Body of pancreas (tissue), 4 donors: ENCODE measurements around the gene FKBP10.

Experiments used
- CTCF ChIP-seq, 7 experiments: fragments of 450-650 bp in 4 of 7; fragments of 200-600 bp in 3 of 7; sonication (generic) in 3 of 7; IDR thresholded peaks; one replicate each; pipeline ENCODE4 v1.5.1; 2016 to 2019; ENCODE audit warnings: antibody characterized with exemption in 7 of 7
- POLR2A ChIP-seq, 3 donors: fragments of 450-650 bp; IDR thresholded peaks; one replicate each; pipeline ENCODE4 v1.6.1; 2016; ENCODE audit warnings: antibody characterized with exemption in 3 of 3, mild to moderate bottlenecking in 2 of 3

- TF ChIP-seq CTCF (IDR thresholded peaks at IDR 0.05) (no peak), POLR2A (IDR thresholded peaks at IDR 0.05) (no peak)
Measured at GRCh38 chr17:41768682-41769288, 44.0 kb upstream of the FKBP10 start.
